ENCODE results near the gene SRSF8.
"Not testable (repeated sequence)": the region's sequence is repeated elsewhere in the genome, so short reads cannot be mapped to it uniquely, and the experiment has no call there.

SRSF8 gene

GRCh38 chr11:95104121-95104830 lies 37.6 kb downstream of the SRSF8 start:
- ChIA-PET CTCF (no interaction called here), POLR2A (interaction anchor here (1.0 kb wide), 1 partner anchor 37 kb away, joined by 3 read pairs; no protein-coding TSS in a partner anchor)
- DNase-seq (ENCODE audit: extremely low spot score) = no peak
- no peak for TF ChIP-seq ELF4 (IDR thresholded peaks at IDR 0.05)
- TF ChIP-seq ARNT (IDR thresholded peaks at IDR 0.05) = no peak
- no peak for TF ChIP-seq PKNOX1 (IDR thresholded peaks at IDR 0.05)
- TF ChIP-seq NFRKB (IDR thresholded peaks at IDR 0.05) = no peak
- TF ChIP-seq LEF1 (IDR thresholded peaks at IDR 0.05; ENCODE audit: borderline replicate concordance) = no peak
- no peak for TF ChIP-seq TARDBP (IDR thresholded peaks at IDR 0.05)
- no peak for TF ChIP-seq SUZ12 (IDR thresholded peaks at IDR 0.05)
- TF ChIP-seq FOXK2 (IDR thresholded peaks at IDR 0.05) = no peak
- TF ChIP-seq BHLHE40 (IDR thresholded peaks at IDR 0.05; ENCODE audit: borderline replicate concordance) = no peak
- no peak for TF ChIP-seq CTBP1 (IDR thresholded peaks at IDR 0.05; ENCODE audit: borderline replicate concordance)
- no peak for TF ChIP-seq FOXM1 (IDR thresholded peaks at IDR 0.05; ENCODE audit: borderline replicate concordance)
- TF ChIP-seq ZNF384 (IDR thresholded peaks at IDR 0.05) = no peak
- TF ChIP-seq L3MBTL2 (conservative IDR thresholded peaks at IDR 0.05) = no peak
- no peak for TF ChIP-seq HDGF (IDR thresholded peaks at IDR 0.05; ENCODE audit: borderline replicate concordance)
- TF ChIP-seq FOXA1 (IDR thresholded peaks at IDR 0.05) = no peak

- POLR2A ChIA-PET = no interaction called here
Measured at GRCh38 chr11:95104856-95105255, 38.1 kb downstream of the SRSF8 start.

GRCh38 chr11:95108159-95108611 lies 41.5 kb downstream of the SRSF8 start:
- DNase-seq (ENCODE audit: extremely low spot score) = no peak
- TF ChIP-seq FOXK2 (IDR thresholded peaks at IDR 0.05) (no peak), HDGF (IDR thresholded peaks at IDR 0.05; ENCODE audit: borderline replicate concordance) (no peak), ELF4 (IDR thresholded peaks at IDR 0.05) (no peak), FOXA1 (IDR thresholded peaks at IDR 0.05) (no peak), NFRKB (IDR thresholded peaks at IDR 0.05) (no peak), SUZ12 (IDR thresholded peaks at IDR 0.05) (no peak), PKNOX1 (IDR thresholded peaks at IDR 0.05) (no peak), SP1 (IDR thresholded peaks at IDR 0.05) (no peak), FOXM1 (IDR thresholded peaks at IDR 0.05; ENCODE audit: borderline replicate concordance) (no peak), TARDBP (IDR thresholded peaks at IDR 0.05) (no peak), ZNF384 (IDR thresholded peaks at IDR 0.05) (no peak), CTBP1 (IDR thresholded peaks at IDR 0.05; ENCODE audit: borderline replicate concordance) (no peak), L3MBTL2 (conservative IDR thresholded peaks at IDR 0.05) (no peak), BHLHE40 (IDR thresholded peaks at IDR 0.05; ENCODE audit: borderline replicate concordance) (no peak), ARNT (IDR thresholded peaks at IDR 0.05) (no peak), LEF1 (IDR thresholded peaks at IDR 0.05; ENCODE audit: borderline replicate concordance) (no peak)
- POLR2A ChIA-PET = interaction anchor here (0.6 to 4.1 kb wide), 14 partner anchors 9 to 681 kb away, joined by 3 to 36 read pairs (median 4); partner anchors contain the start of genes ENDOD1, FAM76B and SRSF8
- CTCF ChIA-PET = interaction anchor here (1.1 to 4.3 kb wide), 5 partner anchors 11 to 44 kb away, joined by 3 to 27 read pairs (median 4); no protein-coding TSS in a partner anchor

More at GRCh38 chr11:95104856-95105255, 38.1 kb downstream of the SRSF8 start:
- TF ChIP-seq ZNF384 (IDR thresholded peaks at IDR 0.05) = no peak
- TF ChIP-seq TARDBP (IDR thresholded peaks at IDR 0.05) = no peak
- TF ChIP-seq SUZ12 (IDR thresholded peaks at IDR 0.05) = no peak
- TF ChIP-seq FOXM1 (IDR thresholded peaks at IDR 0.05; ENCODE audit: borderline replicate concordance) = no peak
- no peak for TF ChIP-seq SP1 (IDR thresholded peaks at IDR 0.05)
- TF ChIP-seq LEF1 (IDR thresholded peaks at IDR 0.05; ENCODE audit: borderline replicate concordance) = no peak
- TF ChIP-seq L3MBTL2 (conservative IDR thresholded peaks at IDR 0.05) = no peak
- no peak for TF ChIP-seq FOXA1 (IDR thresholded peaks at IDR 0.05)
- no peak for TF ChIP-seq FOXK2 (IDR thresholded peaks at IDR 0.05)
- no peak for TF ChIP-seq ELF4 (IDR thresholded peaks at IDR 0.05)
- no peak for TF ChIP-seq BHLHE40 (IDR thresholded peaks at IDR 0.05; ENCODE audit: borderline replicate concordance)
- no peak for TF ChIP-seq PKNOX1 (IDR thresholded peaks at IDR 0.05)
- no peak for DNase-seq (ENCODE audit: extremely low spot score)
- CTCF ChIA-PET = interaction anchor here (4.3 kb wide), 1 partner anchor 13 kb away, joined by 27 read pairs; no protein-coding TSS in a partner anchor

GRCh38 chr11:95108671-95109551 lies 42.2 kb downstream of the SRSF8 start:
- POLR2A ChIA-PET = interaction anchor here (0.6 to 4.1 kb wide), 12 partner anchors 10 to 680 kb away, joined by 3 to 36 read pairs (median 4); partner anchors contain the start of genes ENDOD1, FAM76B and SRSF8
- no peak for TF ChIP-seq BHLHE40 (IDR thresholded peaks at IDR 0.05; ENCODE audit: borderline replicate concordance)
- TF ChIP-seq SUZ12 (IDR thresholded peaks at IDR 0.05) = no peak
- CTCF ChIA-PET = interaction anchor here (0.6 to 4.3 kb wide), 8 partner anchors 11 to 728 kb away, joined by 3 to 27 read pairs (median 4); no protein-coding TSS in a partner anchor
- DNase-seq (ENCODE audit: extremely low spot score) = no peak

- CTCF ChIA-PET = interaction anchor here (0.5 to 1.3 kb wide), 2 partner anchors 21 to 877 kb away, joined by 3 read pairs; no protein-coding TSS in a partner anchor
- DNase-seq (ENCODE audit: extremely low spot score); POLR2A ChIA-PET: not testable (repeated sequence)
Measured at GRCh38 chr11:95111471-95111870, 44.8 kb downstream of the SRSF8 start.

Data from HEK293T (cell line).